DMS 273 (cell line): ENCODE measurements around the gene TATDN2.

ENCODE experiments used
- DNase-seq: peaks from one replicate; lab custom pipeline; 2025; ENCODE audit not compliant: unreplicated experiment; lab: John Stamatoyannopoulos, UW

Gene TATDN2

GRCh38 chr3:10315771-10316344, 67.6 kb downstream of the TATDN2 start:
- no peak for DNase-seq

GRCh38 chr3:10317311-10317960, 69.2 kb downstream of the TATDN2 start:
- no peak for DNase-seq

GRCh38 chr3:10317961-10318350, 69.7 kb downstream of the TATDN2 start:
- DNase-seq = no peak

GRCh38 chr3:10319251-10319650, 71.0 kb downstream of the TATDN2 start:
- DNase-seq = no peak

GRCh38 chr3:10319804-10320203, 71.5 kb downstream of the TATDN2 start:
- no peak for DNase-seq

GRCh38 chr3:10320320-10320677, 72.0 kb downstream of the TATDN2 start:
- DNase-seq = no peak

- DNase-seq = no peak
Observed at GRCh38 chr3:10321630-10322351, 73.5 kb downstream of the TATDN2 start.

- peak; percentile 55 for DNase-seq
Observed at GRCh38 chr3:10322352-10322710, 74.1 kb downstream of the TATDN2 start.

- DNase-seq = no peak
Observed at GRCh38 chr3:10327592-10327991, 79.3 kb downstream of the TATDN2 start.

- DNase-seq = no peak
Observed at GRCh38 chr3:10328460-10329071, 80.3 kb downstream of the TATDN2 start.

GRCh38 chr3:10329495-10330015, 81.3 kb downstream of the TATDN2 start:
- DNase-seq = no peak

- no peak for DNase-seq
Observed at GRCh38 chr3:10330319-10330718, 82.1 kb downstream of the TATDN2 start.
